ENCODE measurements around the gene EPHB1.

DNA sequence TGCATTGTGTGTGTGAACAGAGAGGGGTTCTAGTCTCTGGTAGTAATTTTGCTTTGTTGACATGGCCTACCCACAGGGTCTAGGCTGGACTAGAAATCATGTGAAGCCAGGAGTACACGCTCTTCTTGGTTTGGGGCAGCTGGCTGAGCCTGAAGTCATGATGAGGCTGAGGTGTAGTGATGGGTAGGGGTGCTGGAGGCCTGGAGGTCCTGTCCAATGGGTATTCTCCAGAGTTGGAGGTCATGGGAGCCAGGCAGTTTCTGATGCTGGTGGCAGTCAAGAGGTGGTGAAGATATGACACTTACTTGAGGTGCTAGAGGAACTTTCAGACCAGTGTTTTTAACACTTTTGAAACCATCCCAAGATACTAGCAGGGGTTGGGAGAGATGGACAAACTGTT lies 18.5 kb upstream of the EPHB1 start:
- TF ChIP-seq, protein P1, sequence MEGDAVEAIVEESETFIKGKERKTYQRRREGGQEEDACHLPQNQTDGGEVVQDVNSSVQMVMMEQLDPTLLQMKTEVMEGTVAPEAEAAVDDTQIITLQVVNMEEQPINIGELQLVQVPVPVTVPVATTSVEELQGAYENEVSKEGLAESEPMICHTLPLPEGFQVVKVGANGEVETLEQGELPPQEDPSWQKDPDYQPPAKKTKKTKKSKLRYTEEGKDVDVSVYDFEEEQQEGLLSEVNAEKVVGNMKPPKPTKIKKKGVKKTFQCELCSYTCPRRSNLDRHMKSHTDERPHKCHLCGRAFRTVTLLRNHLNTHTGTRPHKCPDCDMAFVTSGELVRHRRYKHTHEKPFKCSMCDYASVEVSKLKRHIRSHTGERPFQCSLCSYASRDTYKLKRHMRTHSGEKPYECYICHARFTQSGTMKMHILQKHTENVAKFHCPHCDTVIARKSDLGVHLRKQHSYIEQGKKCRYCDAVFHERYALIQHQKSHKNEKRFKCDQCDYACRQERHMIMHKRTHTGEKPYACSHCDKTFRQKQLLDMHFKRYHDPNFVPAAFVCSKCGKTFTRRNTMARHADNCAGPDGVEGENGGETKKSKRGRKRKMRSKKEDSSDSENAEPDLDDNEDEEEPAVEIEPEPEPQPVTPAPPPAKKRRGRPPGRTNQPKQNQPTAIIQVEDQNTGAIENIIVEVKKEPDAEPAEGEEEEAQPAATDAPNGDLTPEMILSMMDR (IDR thresholded peaks at IDR 0.05; ENCODE audit: low read length), result no peak
- TF ChIP-seq EZH2 (IDR thresholded peaks at IDR 0.05; ENCODE audit: borderline replicate concordance, low read length), result no peak
